GM10266 (cell line): ENCODE results near the gene RTN1.

Source experiments
- DNase-seq: peaks from one replicate; pipeline ENCODE4 v3.0.0; 2012; ENCODE audit errors: extremely low spot score
- TF ChIP-seq, protein P1 (sequence below): IDR thresholded peaks from 2 replicates; pipeline ENCODE4 v1.5.1; 2012; ENCODE audit warnings: mild to moderate bottlenecking, low read depth; ENCODE audit not compliant: control insufficient read depth, insufficient read depth; ENCODE audit errors: missing control alignments

RTN1 gene

DNA sequence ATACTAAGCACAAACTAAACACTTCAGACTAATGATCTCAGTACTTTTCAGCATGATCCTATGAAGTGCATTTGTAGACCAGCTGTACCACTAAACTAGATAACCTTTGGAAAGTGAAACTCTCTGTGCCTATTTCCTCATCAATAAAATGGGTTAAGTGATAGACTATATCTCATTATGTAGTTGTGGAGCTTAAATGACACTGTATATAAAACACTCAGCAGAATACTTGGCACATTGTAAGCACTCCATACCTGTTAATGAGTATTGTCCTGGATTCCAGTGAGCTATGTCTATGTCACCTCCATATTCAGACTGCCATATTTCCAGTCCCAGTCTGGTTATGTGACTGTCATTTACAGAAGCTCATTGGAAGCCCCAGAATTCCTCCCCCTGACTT, 44.4 kb downstream of the RTN1 start:
- no peak for DNase-seq
- TF ChIP-seq, protein P1, sequence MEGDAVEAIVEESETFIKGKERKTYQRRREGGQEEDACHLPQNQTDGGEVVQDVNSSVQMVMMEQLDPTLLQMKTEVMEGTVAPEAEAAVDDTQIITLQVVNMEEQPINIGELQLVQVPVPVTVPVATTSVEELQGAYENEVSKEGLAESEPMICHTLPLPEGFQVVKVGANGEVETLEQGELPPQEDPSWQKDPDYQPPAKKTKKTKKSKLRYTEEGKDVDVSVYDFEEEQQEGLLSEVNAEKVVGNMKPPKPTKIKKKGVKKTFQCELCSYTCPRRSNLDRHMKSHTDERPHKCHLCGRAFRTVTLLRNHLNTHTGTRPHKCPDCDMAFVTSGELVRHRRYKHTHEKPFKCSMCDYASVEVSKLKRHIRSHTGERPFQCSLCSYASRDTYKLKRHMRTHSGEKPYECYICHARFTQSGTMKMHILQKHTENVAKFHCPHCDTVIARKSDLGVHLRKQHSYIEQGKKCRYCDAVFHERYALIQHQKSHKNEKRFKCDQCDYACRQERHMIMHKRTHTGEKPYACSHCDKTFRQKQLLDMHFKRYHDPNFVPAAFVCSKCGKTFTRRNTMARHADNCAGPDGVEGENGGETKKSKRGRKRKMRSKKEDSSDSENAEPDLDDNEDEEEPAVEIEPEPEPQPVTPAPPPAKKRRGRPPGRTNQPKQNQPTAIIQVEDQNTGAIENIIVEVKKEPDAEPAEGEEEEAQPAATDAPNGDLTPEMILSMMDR = no peak

DNA sequence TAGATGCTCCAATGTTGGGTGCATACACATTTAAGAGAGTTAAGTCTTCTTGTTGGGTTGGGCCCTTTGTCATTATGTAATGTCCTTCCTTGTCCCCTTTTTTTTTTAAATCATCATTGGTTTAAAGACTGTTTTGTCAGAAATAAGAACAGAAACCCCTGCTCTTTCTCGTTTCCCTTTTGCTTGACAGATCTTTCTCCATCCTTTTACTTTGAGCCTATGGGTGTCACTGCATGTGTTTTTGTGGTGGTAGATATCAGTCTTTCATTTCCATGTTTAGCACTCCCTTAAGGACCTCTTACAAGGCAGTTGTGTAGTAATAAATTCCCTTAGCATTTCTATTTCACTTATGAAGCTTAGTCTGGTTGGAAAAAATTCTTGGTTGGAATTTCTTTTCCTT, 47.4 kb downstream of the RTN1 start:
- TF ChIP-seq, protein P1 = no peak

DNA sequence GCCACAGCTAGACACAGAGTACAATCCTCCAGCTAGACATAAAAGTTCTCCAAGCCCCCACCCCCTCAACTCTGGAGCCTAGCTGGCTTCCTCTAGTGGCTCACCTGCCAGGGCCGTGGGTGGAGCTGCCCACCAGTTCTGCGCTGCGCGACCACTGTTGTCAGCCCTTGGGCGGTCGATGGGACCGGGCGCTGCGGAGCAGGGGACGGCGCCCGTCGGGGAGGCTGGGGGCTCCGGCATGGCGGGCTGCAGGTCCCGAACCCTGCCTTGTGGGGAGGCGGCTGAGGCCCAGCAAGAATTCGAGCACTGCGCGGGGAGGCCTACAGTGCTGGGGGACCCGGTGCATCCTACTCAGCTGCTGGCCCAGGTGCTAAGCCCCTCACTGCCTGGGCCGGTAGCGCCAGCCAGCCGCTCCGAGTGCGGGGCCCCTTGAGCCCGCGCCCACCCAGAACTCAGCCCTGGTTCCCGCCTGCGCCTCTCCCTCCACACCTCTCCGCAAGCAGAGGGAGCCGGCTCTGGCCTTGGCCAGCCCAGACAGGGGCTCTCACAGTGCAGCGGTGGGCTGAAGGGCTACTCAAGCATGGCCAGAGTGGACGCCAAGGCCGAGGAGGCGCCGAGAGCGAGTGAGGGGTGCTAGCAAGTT, 51.0 kb downstream of the RTN1 start:
- TF ChIP-seq, protein P1 = no peak
- no peak for DNase-seq

More for the DNA sequence above, 47.4 kb downstream of the RTN1 start:
- DNase-seq = no peak

DNA sequence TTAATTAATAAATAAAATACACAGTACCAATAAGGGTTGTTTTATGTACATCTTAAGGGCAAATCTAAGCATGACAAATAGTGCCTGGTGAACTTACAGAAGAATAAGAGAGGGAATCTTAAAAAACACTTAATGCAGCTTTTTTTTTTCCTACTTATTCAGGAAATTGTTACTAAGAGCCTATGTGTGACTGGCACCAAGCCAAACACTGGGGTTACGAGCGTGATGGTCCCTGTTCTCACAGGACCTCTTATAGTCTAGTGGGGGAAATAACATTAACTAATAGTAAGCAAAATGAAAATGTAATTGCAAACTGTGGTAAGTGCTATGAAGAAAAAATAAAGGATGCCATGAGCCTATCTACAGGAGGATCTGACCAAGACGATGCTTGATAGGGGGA, 53.6 kb downstream of the RTN1 start:
- TF ChIP-seq, protein P1 = no peak
- DNase-seq = no peak

DNA sequence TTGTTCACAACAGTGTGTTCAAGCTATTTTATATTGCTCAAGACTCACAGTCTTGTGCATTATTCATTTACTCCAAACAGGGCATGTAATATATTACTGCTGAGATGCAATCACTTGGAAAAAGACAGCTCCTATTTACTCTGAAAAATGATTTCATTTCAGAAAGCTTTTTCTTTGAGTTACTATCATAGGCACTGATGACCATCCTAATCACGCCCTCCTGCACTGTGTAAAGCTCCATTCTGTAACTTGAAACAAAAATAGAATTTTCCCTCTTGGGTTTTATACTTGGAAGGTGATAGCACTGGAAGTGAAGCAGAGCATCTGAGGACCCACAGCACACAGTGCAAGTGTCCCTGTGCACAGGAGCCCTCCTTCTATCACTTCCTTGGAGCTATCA, 55.6 kb downstream of the RTN1 start:
- DNase-seq = no peak
- TF ChIP-seq, protein P1 = no peak

DNA sequence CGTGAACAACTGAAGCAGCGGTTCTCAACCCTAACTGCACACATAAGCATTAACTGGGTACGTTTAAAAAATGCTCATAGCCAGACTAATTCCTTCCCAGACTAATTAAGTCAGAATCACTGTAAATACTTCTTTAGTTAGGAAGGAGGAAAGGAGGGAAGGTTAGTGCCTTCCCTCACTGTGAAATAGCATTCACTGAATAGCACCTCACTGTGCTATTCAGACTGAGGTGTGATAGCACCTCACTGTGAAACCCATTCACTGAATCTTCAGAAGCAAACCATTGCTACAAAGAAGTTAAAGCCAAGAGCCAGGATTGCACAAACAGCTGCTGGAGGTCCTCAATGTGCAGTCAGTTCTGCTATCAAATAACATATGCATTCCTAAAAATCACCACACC, 58.8 kb downstream of the RTN1 start:
- no peak for DNase-seq
- TF ChIP-seq, protein P1 = no peak

DNA sequence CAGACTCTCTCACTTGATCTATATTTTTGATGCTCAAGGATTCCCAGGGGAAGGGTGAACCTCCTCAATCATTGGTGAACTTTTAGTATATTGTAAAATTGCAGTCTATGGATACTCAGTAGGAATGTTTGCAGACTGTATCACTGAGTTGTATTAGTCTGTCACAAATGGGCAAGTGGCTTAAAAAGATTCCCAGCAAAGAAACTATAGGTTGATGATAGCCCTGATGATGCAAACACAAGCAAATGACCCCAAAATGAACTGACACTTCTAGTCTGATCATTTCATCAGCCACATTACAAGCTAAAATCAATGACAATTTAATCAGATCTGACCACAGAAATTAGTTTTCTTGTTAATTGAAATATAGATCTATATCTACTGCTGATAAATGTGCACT, 59.5 kb downstream of the RTN1 start:
- TF ChIP-seq, protein P1 = no peak
- no peak for DNase-seq
